ENCODE measurements around the gene CNTNAP1. TPM values are rescaled to one million over a fixed set of nuclear protein-coding genes. Genes with fewer than 3 reads are reported as not detected.
A peak's percentile ranks its signal among the peaks of the same experiment; 100 is the strongest.

The CNTNAP1 gene
- total and polyA plus RNA-seq, 10 of the 15 experiments (the other 5 are each of a cell fraction or from before 2014, with no cell fraction given): 0.95 to 29.9 (median 10.4) TPM

- TF ChIP-seq EED (IDR thresholded peaks at IDR 0.05; ENCODE audit: low read depth): 0 out of 2 replicates have a peak, but pooled peaks have one; percentile 19
- TF ChIP-seq NRF1 (conservative IDR thresholded peaks at IDR 0.05; ENCODE audit: low read depth, low read length): no peak
- TF ChIP-seq, protein P1, sequence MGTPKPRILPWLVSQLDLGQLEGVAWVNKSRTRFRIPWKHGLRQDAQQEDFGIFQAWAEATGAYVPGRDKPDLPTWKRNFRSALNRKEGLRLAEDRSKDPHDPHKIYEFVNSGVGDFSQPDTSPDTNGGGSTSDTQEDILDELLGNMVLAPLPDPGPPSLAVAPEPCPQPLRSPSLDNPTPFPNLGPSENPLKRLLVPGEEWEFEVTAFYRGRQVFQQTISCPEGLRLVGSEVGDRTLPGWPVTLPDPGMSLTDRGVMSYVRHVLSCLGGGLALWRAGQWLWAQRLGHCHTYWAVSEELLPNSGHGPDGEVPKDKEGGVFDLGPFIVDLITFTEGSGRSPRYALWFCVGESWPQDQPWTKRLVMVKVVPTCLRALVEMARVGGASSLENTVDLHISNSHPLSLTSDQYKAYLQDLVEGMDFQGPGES (IDR thresholded peaks at IDR 0.05): no peak
- TF ChIP-seq RBBP5 (conservative IDR thresholded peaks at IDR 0.05): no peak
- no peak for TF ChIP-seq NFYA (IDR thresholded peaks at IDR 0.05; ENCODE audit: borderline replicate concordance, low read depth, low read length)
- peak; percentile 62 for TF ChIP-seq RAD21 (IDR thresholded peaks at IDR 0.05; ENCODE audit: insufficient read depth, low read depth, low read length)
- TF ChIP-seq ZNF622 (IDR thresholded peaks at IDR 0.05): no peak
- no peak for TF ChIP-seq CEBPB (IDR thresholded peaks at IDR 0.05; ENCODE audit: borderline replicate concordance in 1 of 2, low read depth in 2 of 2, low read length in 2 of 2)
- peak; percentile 70 for TF ChIP-seq MXI1 (IDR thresholded peaks at IDR 0.05; ENCODE audit: low read depth, low read length)
- TF ChIP-seq, protein P2, sequence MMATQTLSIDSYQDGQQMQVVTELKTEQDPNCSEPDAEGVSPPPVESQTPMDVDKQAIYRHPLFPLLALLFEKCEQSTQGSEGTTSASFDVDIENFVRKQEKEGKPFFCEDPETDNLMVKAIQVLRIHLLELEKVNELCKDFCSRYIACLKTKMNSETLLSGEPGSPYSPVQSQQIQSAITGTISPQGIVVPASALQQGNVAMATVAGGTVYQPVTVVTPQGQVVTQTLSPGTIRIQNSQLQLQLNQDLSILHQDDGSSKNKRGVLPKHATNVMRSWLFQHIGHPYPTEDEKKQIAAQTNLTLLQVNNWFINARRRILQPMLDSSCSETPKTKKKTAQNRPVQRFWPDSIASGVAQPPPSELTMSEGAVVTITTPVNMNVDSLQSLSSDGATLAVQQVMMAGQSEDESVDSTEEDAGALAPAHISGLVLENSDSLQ (IDR thresholded peaks at IDR 0.05): peak; percentile 54
Observed at GRCh38 chr17:42679492-42680330, 2.6 kb upstream of the CNTNAP1 start (continued).

All from GM12878 (cell line).